HepG2 (cell line): ENCODE measurements around the gene SH3PXD2A. TPM values are rescaled to one million over a fixed set of nuclear protein-coding genes. Genes with fewer than 3 reads are reported as not detected.

Experiments used
- ATAC-seq: fragments of 200-7000 bp; cut with Tn5 transposase; 3 replicates; pipeline ENCODE4 v1.9.1; 2020; ENCODE audit warnings: mild to moderate bottlenecking, moderate library complexity
- BruUV-seq: library from RNA; stranded (reverse); fragments of 400-500 nt; replicated peaks from 2 replicates; lab custom pipeline; 2021; lab: Mats Ljungman, UMichigan
- CTCF ChIA-PET: fragments of 300-600 bp; formaldehyde crosslinking; extraction: SDS; loops from one replicate; lab custom pipeline; 2021; ENCODE audit warnings: low total read pairs, inconsistent platforms, low intra/inter-chr PET ratio; lab: Yijun Ruan, JAX
- POLR2A ChIA-PET: fragments of 350-600 bp; sonication (Branson Sonifier 250); formaldehyde crosslinking; loops from one replicate; lab custom pipeline; 2020; ENCODE audit warnings: antibody characterized with exemption, inconsistent platforms; lab: Yijun Ruan, JAX
- DNase-seq: peaks from one replicate; pipeline ENCODE4 v3.0.0-alpha.2; 2015; ENCODE audit warnings: low spot score
- FAIRE-seq: peaks from 3 replicates; lab custom pipeline; 2011; peaks lifted over from hg19 to GRCh38; lab: Jason Lieb, UNC
- H2AFZ ChIP-seq: one replicate; pipeline ENCODE4 v1.6.1; 2011; ENCODE audit warnings: low read length, inconsistent platforms
- H3K27ac ChIP-seq: fragments of 300-600 bp; 3 replicates; pipeline ENCODE4 v1.8.0; 2011; ENCODE audit warnings: mixed run types, mild to moderate bottlenecking, mixed read lengths, low read length, inconsistent platforms; ENCODE audit not compliant: insufficient read depth; ENCODE audit errors: extremely low read length
- H3K27me3 ChIP-seq, 2 experiments: fragments of 200-600 bp in 1 of 2; 2 replicates in 1 of 2; 3 replicates in 1 of 2; pipeline versions ENCODE4 v1.6.0 to v1.8.0; 2011; ENCODE audit warnings: low read length in 2 of 2, mild to moderate bottlenecking in 2 of 2, moderate library complexity in 2 of 2, inconsistent platforms in 1 of 2; ENCODE audit not compliant: insufficient read depth in 2 of 2, control insufficient read depth in 1 of 2
- H3K36me3 ChIP-seq, 2 experiments: fragments of 200-600 bp in 1 of 2; replicated peaks in 1 of 2; 2 replicates in 1 of 2; 3 replicates in 1 of 2; pipeline versions ENCODE4 v1.5.1 to v1.8.0; 2011; ENCODE audit warnings: low read length in 2 of 2, inconsistent platforms in 1 of 2; ENCODE audit not compliant: insufficient read depth in 2 of 2, control insufficient read depth in 1 of 2
- H3K4me1 ChIP-seq: 2 replicates; pipeline ENCODE4 v1.5.1; 2012; ENCODE audit warnings: low read length, inconsistent platforms; ENCODE audit not compliant: insufficient read depth
- H3K4me2 ChIP-seq: 2 replicates; pipeline ENCODE4 v1.6.0; 2011; ENCODE audit warnings: low read depth, low read length, inconsistent platforms
- H3K4me3 ChIP-seq, 3 experiments: fragments of 200-600 bp in 1 of 3; sonication (generic), shearing (Covaris generic) in 1 of 3; replicated peaks in 1 of 3; 2 replicates each; pipeline ENCODE4 v1.5.1; 2011 to 2016; ENCODE audit warnings: low read length in 3 of 3, inconsistent platforms in 2 of 3, low read depth in 2 of 3, mild to moderate bottlenecking in 2 of 3, control low read depth in 1 of 3, mixed read lengths in 1 of 3; ENCODE audit not compliant: insufficient read depth in 1 of 3
- H3K79me2 ChIP-seq: one replicate; pipeline ENCODE4 v1.6.1; 2011; ENCODE audit warnings: low read length, inconsistent platforms; ENCODE audit not compliant: insufficient read depth
- H3K9ac ChIP-seq: 2 replicates; pipeline ENCODE4 v1.6.0; 2011; ENCODE audit warnings: mild to moderate bottlenecking, low read depth, low read length, inconsistent platforms; ENCODE audit not compliant: insufficient read depth
- H3K9me3 ChIP-seq: 2 replicates; pipeline ENCODE4 v1.5.1; 2012; ENCODE audit warnings: mild to moderate bottlenecking, low read length
- H4K20me1 ChIP-seq: 2 replicates; pipeline ENCODE4 v1.6.0; 2011; ENCODE audit warnings: inconsistent platforms, mild to moderate bottlenecking, low read length, moderate library complexity; ENCODE audit not compliant: insufficient read depth
- ATF5 ChIP-seq: sonication (generic); formaldehyde crosslinking; IDR thresholded peaks from 2 replicates; pipeline ENCODE4 v1.4.0; 2020; ENCODE audit warnings: mild to moderate bottlenecking, low read depth, missing genetic modification reagents
- RBFOX2 ChIP-seq: fragments of 200-400 bp; formaldehyde crosslinking; IDR thresholded peaks from 2 replicates; pipeline ENCODE4 v1.6.1; 2017; ENCODE audit warnings: low read depth, mild to moderate bottlenecking, low read length
- ZBTB14 ChIP-seq: sonication (generic); formaldehyde crosslinking; IDR thresholded peaks from 2 replicates; pipeline ENCODE4 v1.4.0; 2020; ENCODE audit warnings: missing genetic modification reagents
- ZFP90 ChIP-seq: sonication (generic); formaldehyde crosslinking; IDR thresholded peaks from 2 replicates; pipeline ENCODE4 v1.8.0; 2022; ENCODE audit warnings: missing genetic modification reagents, mild to moderate bottlenecking, inconsistent platforms, borderline replicate concordance
- ZNF724P ChIP-seq: sonication (generic); formaldehyde crosslinking; IDR thresholded peaks from 2 replicates; pipeline ENCODE4 v1.8.0; 2022; ENCODE audit warnings: missing genetic modification reagents, borderline replicate concordance
- WGBS: methylation state at CpG from one replicate; pipeline ENCODE4 v1.1.6; 2017; ENCODE audit warnings: low lambda C conversion rate; 5-methylcytosine and 5-hydroxymethylcytosine counted together
- in situ Hi-C: cut with HindIII; loops from 2 replicates; pipeline ENCODE4 v1.10.0; 2017; ENCODE audit warnings: low pct_unique_long_range_greater_than_20kb; ENCODE audit not compliant: extremely low pct_ligation_motif_present
- intact Hi-C: fragments of 100-400 bp; cut with micrococcal nuclease; formaldehyde crosslinking; loops from one replicate; pipeline ENCODE4 v1.10.0; 2022; ENCODE audit not compliant: unreplicated experiment
- polyA plus RNA-seq, 8 experiments: library from polyadenylated mRNA; depleted of rRNA in 3 of 8; stranded (reverse) in 7 of 8; unstranded in 1 of 8; fragments of >200 nt; fragmentation: Illumina TruSeq in 4 of 8; extraction: Trizol in 4 of 8; gene quantifications; 2 replicates each; pipeline versions ENCODE4 v1.2.1 to v1.2.3, GENCODE V29; 2011 to 2016; ENCODE audit warnings: low read depth in 4 of 8, missing spikeins in 1 of 8, mixed read lengths in 1 of 8; ENCODE audit not compliant: insufficient read depth in 1 of 8
- total RNA-seq, 5 experiments: library from RNA; depleted of rRNA; stranded (reverse); fragments of >200 nt; fragmentation: Illumina TruSeq; extraction: Trizol; gene quantifications; 2 replicates each; pipeline ENCODE4 v1.2.3, GENCODE V29; 2016; ENCODE audit warnings: low read depth in 1 of 5

SH3PXD2A gene
- total and polyA plus RNA-seq, 2 of the 13 experiments (the other 11 are each of a cell fraction or from before 2014, with no cell fraction given): 11.1 to 11.3 TPM

DNA sequence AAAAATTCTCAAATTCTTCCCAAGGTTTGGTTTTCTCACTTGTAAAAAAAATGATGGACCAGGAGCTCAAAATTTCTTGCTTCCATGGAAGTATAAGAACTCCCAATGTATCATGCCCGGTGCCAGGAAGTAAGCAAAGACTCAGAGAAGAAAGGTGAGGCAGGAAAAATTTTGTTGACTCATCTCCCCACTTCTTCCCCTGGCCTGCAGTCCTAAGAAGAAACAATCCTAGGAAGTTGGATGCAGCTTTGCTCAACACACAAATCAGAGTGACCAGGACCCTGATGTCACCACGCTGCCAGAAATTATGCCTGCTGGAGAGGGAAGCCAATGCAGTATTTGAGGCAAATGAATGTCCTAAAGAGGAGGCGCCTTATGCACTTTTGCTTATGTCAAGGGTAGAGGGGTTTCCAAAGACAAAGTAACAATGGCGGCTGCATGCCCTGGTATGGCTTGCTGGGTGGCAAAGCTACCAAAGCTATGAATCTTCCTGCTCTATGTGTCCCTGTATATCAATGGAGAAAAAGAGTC, 198.2 kb downstream of the SH3PXD2A start:
- in situ Hi-C loops: no loop called here
- Histone ChIP-seq H3K9me3 (no peaks in the 10 kb centered on the region), H3K27me3 (no peaks in the 10 kb centered on the region), H3K4me2 (no peak overlapping the region), H3K4me3 (no peak overlapping the region), H3K36me3 (peaks cover 10 to 43% of the 10 kb centered on the region in 2 experiments), H3K27ac (peak overlapping the region; percentile 82), H3K4me1 (peaks cover 86% of the 10 kb centered on the region), H3K9ac (no peak overlapping the region), H4K20me1 (peaks cover 29% of the 10 kb centered on the region), H2AFZ (no peak overlapping the region), H3K79me2 (peaks cover 55% of the 10 kb centered on the region)
- ATAC-seq: no peak
- 98% methylated on average over 4 of the region's 4 CpGs for WGBS
- BruUV-seq: no TSS peak
- no peak for TF ChIP-seq ZBTB14 (CRISPR knock-in tag)
- peak; percentile 97; the same call in 1 of the 2 replicates for TF ChIP-seq ZFP90 (CRISPR knock-in tag)
- DNase-seq: no peak
- CTCF ChIA-PET: no interaction called here
- FAIRE-seq: no peak
- POLR2A ChIA-PET: interaction anchor here (6.0 kb wide), 1 partner anchor 12 kb away, joined by 54 read pairs; no protein-coding TSS in a partner anchor
- intact Hi-C loops: no loop called here

GRCh38 chr10:103654925-103655324, 200.5 kb downstream of the SH3PXD2A start:
- H3K9me3 ChIP-seq: no peaks in the 10 kb centered on the region
- H3K4me1 ChIP-seq: peaks cover 77% of the 10 kb centered on the region
- H3K27me3 ChIP-seq: no peaks in the 10 kb centered on the region
- 96% methylated on average over 4 of the region's 4 CpGs for WGBS
- no peak overlapping the region for H3K4me2 ChIP-seq
- intact Hi-C loops: no loop called here
- FAIRE-seq: no peak
- in situ Hi-C loops: no loop called here
- H3K27ac ChIP-seq: no peak overlapping the region
- H3K36me3 ChIP-seq: peaks cover 13 to 57% of the 10 kb centered on the region in 2 experiments
- peaks cover 38% of the 10 kb centered on the region for H4K20me1 ChIP-seq
- no peak overlapping the region for H3K4me3 ChIP-seq
- H3K79me2 ChIP-seq: peaks cover 65% of the 10 kb centered on the region
- no peak for DNase-seq
- CTCF ChIA-PET: no interaction called here
- TF ChIP-seq RBFOX2 (no peak), ATF5 (CRISPR knock-in tag) (no peak), ZNF724P (CRISPR knock-in tag) (no peak)
- POLR2A ChIA-PET: interaction anchor here (1.4 kb wide), 1 partner anchor 10 kb away, joined by 3 read pairs; no protein-coding TSS in a partner anchor
- H2AFZ ChIP-seq: no peak overlapping the region
- ATAC-seq: no peak
- no peak overlapping the region for H3K9ac ChIP-seq
- no TSS peak for BruUV-seq
